GM20000 (cell line): ENCODE results near the gene LHFPL6.

ENCODE experiments used
- DNase-seq: peaks from one replicate; pipeline ENCODE4 v3.0.0; 2012; ENCODE audit warnings: low spot score
- TF ChIP-seq, protein P1 (sequence below): IDR thresholded peaks from 2 replicates; pipeline ENCODE4 v1.5.1; 2012; ENCODE audit warnings: mild to moderate bottlenecking, control low read depth; ENCODE audit errors: extremely low read depth, missing control alignments

Gene LHFPL6

DNA sequence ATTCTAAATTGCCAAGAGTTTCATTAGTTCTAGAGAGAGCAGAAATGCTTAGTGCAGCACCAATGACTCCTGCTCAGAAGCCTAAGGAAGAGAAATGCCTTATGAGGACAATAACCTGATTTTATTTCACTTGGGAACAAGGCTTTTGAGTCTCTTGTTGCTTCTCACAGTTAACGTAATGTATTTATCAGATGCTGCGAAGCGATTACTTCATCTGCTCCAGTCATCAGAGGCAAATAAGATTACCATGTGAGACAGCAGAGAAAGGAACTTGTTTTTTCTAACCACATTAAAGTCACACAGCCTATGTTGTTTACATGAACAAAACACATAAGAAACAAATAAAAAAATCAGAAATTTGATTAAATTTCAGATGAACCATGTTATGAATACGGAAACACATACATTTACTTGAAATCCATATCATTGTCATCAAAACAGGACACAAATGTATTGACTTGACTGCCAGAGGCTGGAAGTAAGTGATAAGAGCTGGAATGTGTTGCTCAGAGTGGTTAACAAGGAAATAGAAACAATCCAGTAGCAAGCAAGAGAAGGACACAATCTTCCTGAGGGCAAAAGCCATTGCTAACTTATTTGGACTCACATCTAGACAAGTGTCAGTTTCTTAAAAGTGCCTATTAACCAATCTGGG lies 147.3 kb downstream of the LHFPL6 start:
- TF ChIP-seq, protein P1, sequence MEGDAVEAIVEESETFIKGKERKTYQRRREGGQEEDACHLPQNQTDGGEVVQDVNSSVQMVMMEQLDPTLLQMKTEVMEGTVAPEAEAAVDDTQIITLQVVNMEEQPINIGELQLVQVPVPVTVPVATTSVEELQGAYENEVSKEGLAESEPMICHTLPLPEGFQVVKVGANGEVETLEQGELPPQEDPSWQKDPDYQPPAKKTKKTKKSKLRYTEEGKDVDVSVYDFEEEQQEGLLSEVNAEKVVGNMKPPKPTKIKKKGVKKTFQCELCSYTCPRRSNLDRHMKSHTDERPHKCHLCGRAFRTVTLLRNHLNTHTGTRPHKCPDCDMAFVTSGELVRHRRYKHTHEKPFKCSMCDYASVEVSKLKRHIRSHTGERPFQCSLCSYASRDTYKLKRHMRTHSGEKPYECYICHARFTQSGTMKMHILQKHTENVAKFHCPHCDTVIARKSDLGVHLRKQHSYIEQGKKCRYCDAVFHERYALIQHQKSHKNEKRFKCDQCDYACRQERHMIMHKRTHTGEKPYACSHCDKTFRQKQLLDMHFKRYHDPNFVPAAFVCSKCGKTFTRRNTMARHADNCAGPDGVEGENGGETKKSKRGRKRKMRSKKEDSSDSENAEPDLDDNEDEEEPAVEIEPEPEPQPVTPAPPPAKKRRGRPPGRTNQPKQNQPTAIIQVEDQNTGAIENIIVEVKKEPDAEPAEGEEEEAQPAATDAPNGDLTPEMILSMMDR = no peak

DNA sequence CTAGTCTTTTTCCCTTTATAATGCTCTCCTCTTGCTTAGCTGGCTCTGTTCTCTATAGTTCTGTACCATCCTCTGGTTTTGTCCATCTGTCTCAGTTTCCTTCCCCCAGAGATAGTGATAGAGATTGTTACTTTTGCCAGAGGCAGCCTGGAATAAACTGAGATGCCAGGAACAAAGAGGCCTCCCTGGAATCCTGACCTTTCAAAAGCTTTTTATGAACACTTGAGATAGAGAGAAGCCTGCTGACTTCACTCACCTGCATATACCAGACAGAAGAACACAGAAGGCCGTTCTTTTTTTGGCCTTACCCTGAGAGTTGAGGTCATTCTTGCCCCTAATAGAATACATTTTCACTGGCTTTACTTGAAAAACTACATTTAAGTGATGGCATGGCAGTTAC lies 150.2 kb downstream of the LHFPL6 start:
- TF ChIP-seq, protein P1 = no peak
- no peak for DNase-seq

More for the DNA sequence above, 147.3 kb downstream of the LHFPL6 start:
- no peak for DNase-seq

DNA sequence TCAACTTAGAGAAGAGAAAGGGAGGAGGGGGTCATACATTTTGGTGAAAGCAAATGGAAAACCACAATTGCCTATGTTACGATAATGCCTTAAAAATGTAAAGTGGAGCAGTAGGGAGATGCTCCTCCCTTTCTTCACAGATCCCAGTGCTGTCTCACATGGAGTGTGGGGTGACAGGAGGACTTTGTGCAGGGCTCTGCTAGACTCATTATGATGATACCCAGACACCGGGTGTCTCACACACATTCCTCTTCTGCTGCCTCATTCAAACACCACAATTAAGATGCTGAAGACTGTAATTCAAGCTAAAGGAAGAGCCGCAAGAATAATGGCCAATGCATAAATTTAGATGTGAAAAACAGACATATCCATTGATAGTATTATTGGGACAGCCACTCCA lies 150.6 kb downstream of the LHFPL6 start:
- no peak for DNase-seq
- TF ChIP-seq, protein P1 = no peak

DNA sequence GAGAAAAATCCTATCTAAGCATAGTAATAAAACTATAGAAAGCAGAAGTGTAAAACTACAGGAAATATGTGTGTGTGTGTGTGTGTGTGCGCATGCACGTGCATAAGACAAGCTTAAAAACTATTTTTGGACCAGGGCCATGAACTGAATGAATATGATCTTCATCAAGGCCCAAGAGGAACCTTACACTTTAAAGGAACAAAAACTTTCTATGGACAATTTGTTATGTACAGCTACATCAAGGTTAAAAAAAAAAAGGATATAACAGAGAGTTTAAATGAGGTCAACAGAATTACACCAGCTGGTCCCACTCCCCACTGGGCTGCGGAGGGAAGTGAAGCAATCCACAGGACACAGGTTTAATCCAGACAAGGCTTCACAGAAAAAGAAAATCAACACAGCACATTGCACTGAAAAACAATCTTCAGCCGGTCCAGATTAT lies 151.1 kb downstream of the LHFPL6 start:
- peak; percentile 2 for DNase-seq
- TF ChIP-seq, protein P1 = no peak

DNA sequence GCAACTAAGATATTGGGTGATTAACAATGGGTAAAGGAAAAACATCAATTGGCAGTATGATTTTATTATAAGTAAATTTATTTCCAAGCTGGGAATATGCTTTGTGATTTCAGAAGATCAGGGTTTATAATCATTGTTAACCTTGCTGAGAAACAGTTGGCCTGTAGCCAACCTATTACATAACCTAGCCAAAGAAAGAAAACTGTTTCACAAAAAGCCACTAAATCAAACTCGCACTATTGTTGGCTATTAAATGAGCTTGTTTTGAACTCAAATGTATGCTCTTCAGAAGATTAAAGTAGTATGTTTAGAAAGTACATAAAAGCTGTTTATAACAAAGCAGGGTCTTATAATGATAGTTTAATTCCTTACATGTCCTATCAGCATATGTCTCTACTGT lies 151.7 kb downstream of the LHFPL6 start:
- TF ChIP-seq, protein P1 = no peak
- no peak for DNase-seq

GRCh38 chr13:39450176-39450575 lies 152.8 kb downstream of the LHFPL6 start:
- TF ChIP-seq, protein P1 = no peak
- DNase-seq = no peak

- DNase-seq = no peak
- TF ChIP-seq, protein P1 = no peak
Observed at GRCh38 chr13:39448834-39449233, 154.2 kb downstream of the LHFPL6 start.
